Activated CD8-positive, alpha-beta T cell treated with anti-CD3 and anti-CD28 coated beads for 36 hours (primary cell): ENCODE results near the gene OR2V2. TPM values are rescaled to one million over a fixed set of nuclear protein-coding genes. Genes with fewer than 3 reads are reported as not detected.

Experiments
- ATAC-seq: fragments of 200-7000 bp; cut with Tn5 transposase; one replicate; pipeline ENCODE4 v1.10.0; 2021; ENCODE audit warnings: mild to moderate bottlenecking, moderate library complexity
- CTCF ChIA-PET: fragments of 350-600 bp; sonication (Branson Sonifier 250); formaldehyde crosslinking; loops from one replicate; lab custom pipeline; 2021; ENCODE audit warnings: antibody characterized with exemption; lab: Charles Lee
- POLR2A ChIA-PET: fragments of 350-600 bp; sonication (Branson Sonifier 250); formaldehyde crosslinking; loops from one replicate; lab custom pipeline; 2021; ENCODE audit warnings: antibody characterized with exemption; lab: Charles Lee
- DNase-seq: peaks from one replicate; pipeline ENCODE4 v3.0.0-alpha.2; 2020
- H3K27ac Mint-ChIP-seq: one replicate; pipeline ENCODE4 v1.8.0; 2021; ENCODE audit warnings: mild to moderate bottlenecking, mixed read lengths
- H3K27me3 Mint-ChIP-seq: one replicate; pipeline ENCODE4 v1.8.0; 2021; ENCODE audit warnings: mixed read lengths
- H3K36me3 Mint-ChIP-seq: one replicate; pipeline ENCODE4 v1.8.0; 2021; ENCODE audit warnings: low read depth, mixed read lengths
- H3K4me1 Mint-ChIP-seq: one replicate; pipeline ENCODE4 v1.8.0; 2021; ENCODE audit warnings: low read depth, mixed read lengths
- H3K4me3 Mint-ChIP-seq: one replicate; pipeline ENCODE4 v1.8.0; 2021; ENCODE audit warnings: mild to moderate bottlenecking, moderate library complexity, mixed read lengths
- H3K9me3 Mint-ChIP-seq: one replicate; pipeline ENCODE4 v1.8.0; 2021; ENCODE audit warnings: mixed read lengths
- CTCF ChIP-seq: fragments of 200-600 bp; IDR thresholded peaks from one replicate; pipeline ENCODE4 v1.8.0; 2022; ENCODE audit warnings: antibody characterized with exemption, mild to moderate bottlenecking
- intact Hi-C: fragments of 100-400 bp; cut with micrococcal nuclease; formaldehyde crosslinking; loops from one replicate; pipeline ENCODE4 v1.10.0; 2022
- total RNA-seq, 2 experiments: library from RNA; stranded (reverse); gene quantifications; one replicate each; pipeline ENCODE4 v1.2.3, GENCODE V29; 2021

Gene OR2V2
- total RNA-seq, 2 experiments from 2014 or later: not detected

DNA sequence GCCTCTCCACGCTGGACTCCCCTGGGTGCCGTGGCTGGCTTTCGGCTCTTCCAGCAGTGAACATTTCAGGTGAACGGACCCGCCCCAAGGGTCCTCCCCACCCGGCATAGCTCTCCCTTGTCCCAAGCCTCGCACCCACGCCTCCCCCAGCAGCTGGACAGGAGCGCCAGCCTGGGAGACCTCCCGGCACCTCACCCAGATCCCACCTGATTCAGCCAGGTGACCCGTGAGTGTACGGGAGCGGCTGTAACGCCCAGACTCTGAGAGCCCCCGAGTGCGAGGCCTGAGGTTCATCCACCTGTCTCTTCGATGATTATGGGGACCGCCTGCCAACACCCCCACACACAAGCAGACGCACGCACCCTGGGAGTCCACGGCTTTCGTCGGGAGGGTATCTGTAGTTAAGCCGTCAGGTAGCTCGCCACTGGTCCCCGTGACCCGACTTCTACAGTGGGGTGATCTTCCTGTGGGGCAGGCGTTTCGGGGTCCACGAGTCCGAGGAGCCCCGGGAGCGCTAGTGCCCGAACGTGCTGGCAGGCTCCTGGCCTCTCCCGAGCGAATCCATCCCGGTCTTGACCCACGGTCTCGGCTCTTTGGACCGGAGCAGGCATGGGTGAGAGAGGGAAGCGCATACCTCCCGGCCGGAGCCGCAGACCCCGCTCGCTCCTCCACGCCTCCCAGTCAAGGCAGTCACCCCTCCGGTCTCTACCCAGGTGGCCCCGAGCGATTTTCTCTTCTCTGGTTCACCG is 42.8 kb downstream of the OR2V2 start:
- H3K27me3 Mint-ChIP-seq: peaks cover 2% of the 10 kb centered on the region
- H3K27ac Mint-ChIP-seq: peak overlapping the region; percentile 97
- ATAC-seq: peak; percentile 4
- intact Hi-C loops: loop anchor here (2.0 kb wide), 1 partner anchor 33 kb away; the partner anchor contains the start of gene TRIM41
- H3K4me3 Mint-ChIP-seq: peak overlapping the region; percentile 91
- H3K4me1 Mint-ChIP-seq: peaks cover 31% of the 10 kb centered on the region
- H3K36me3 Mint-ChIP-seq: peaks cover 9% of the 10 kb centered on the region
- no peaks in the 10 kb centered on the region for H3K9me3 Mint-ChIP-seq
- ChIA-PET POLR2A (interaction anchor here (0.6 to 9.3 kb wide), 21 partner anchors 8 to 70 kb away, joined by 3 to 159 read pairs (median 4); partner anchors contain the start of genes RACK1, TRIM41, TRIM52 and TRIM7), CTCF (interaction anchor here (1.0 to 7.8 kb wide), 4 partner anchors 15 to 60 kb away, joined by 3 to 80 read pairs (median 3); partner anchors contain the start of genes TRIM41 and TRIM7)
- no peak for TF ChIP-seq CTCF
- DNase-seq: peak; percentile 68

DNA sequence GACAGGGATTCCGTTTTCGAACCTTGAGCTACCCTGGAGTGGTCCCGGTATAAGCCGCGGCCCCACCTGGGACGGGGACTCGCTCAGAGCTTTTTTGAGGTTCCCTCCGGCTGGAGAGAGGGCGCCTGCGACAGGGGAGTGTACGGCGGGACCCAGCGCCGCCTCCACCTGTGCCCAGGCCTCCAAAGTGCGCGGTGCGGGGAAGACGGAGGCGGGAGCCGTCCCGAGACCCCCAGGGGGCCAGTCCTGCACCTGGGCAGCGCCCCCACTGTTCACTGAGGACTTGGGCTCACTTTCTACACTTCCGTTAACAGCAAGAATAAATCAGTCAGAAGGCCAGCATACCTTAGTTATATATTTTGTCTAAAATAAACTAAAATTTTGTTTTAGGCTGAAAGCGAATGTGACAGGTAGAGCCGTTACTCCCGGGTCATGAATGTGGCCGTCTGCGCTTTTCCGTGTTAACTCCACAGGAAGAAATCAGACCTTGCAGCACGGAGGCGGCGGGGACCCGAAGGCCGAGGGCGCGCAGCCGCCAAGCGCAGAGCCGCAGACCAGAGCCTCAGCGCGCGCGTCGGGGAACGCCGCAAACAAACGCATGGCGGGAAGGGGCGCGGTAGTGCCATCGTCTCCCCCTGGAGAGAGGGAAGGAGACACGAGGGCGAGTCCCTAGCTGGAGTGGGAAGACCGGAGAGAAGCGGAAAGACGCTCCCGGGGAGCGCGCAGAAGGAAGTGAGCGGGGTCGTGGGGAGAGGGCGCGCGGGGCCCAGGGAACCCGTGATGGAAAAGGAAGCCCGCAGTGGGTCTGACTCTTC is 43.5 kb downstream of the OR2V2 start:
- ChIA-PET POLR2A (interaction anchor here (0.6 to 9.3 kb wide), 21 partner anchors 8 to 74 kb away, joined by 3 to 159 read pairs (median 4); partner anchors contain the start of genes RACK1, TRIM41, TRIM52 and TRIM7), CTCF (interaction anchor here (1.0 to 7.8 kb wide), 6 partner anchors 10 to 59 kb away, joined by 3 to 80 read pairs (median 4); partner anchors contain the start of genes TRIM41 and TRIM7)
- ATAC-seq: peak; percentile 3
- peaks cover 9% of the 10 kb centered on the region for H3K36me3 Mint-ChIP-seq
- H3K4me3 Mint-ChIP-seq: peak overlapping the region; percentile 91
- peaks cover 27% of the 10 kb centered on the region for H3K4me1 Mint-ChIP-seq
- H3K9me3 Mint-ChIP-seq: no peaks in the 10 kb centered on the region
- peak; percentile 62 for DNase-seq
- peak overlapping the region; percentile 97 for H3K27ac Mint-ChIP-seq
- intact Hi-C loops: loop anchor here (1.0 kb wide), 1 partner anchor 16 kb away; no protein-coding TSS in a partner anchor
- peak; percentile 51 for TF ChIP-seq CTCF
- peaks cover 2% of the 10 kb centered on the region for H3K27me3 Mint-ChIP-seq

- H3K4me3 Mint-ChIP-seq: peak overlapping the region; percentile 91
- no peak for TF ChIP-seq CTCF
- H3K9me3 Mint-ChIP-seq: no peaks in the 10 kb centered on the region
- peaks cover 9% of the 10 kb centered on the region for H3K36me3 Mint-ChIP-seq
- H3K4me1 Mint-ChIP-seq: peaks cover 27% of the 10 kb centered on the region
- ChIA-PET CTCF (interaction anchor here (1.3 to 7.8 kb wide), 5 partner anchors 11 to 33 kb away, joined by 3 to 80 read pairs (median 5); partner anchors contain the start of genes TRIM41 and TRIM7), POLR2A (interaction anchor here (0.7 to 9.3 kb wide), 12 partner anchors 8 to 73 kb away, joined by 3 to 159 read pairs (median 6); partner anchors contain the start of genes RACK1, TRIM41, TRIM52 and TRIM7)
- ATAC-seq (peak; percentile 74), DNase-seq (peak; percentile 94)
- H3K27ac Mint-ChIP-seq: peak overlapping the region; percentile 97
- H3K27me3 Mint-ChIP-seq: peaks cover 2% of the 10 kb centered on the region
- intact Hi-C loops: loop anchor here (1.0 kb wide), 1 partner anchor 16 kb away; no protein-coding TSS in a partner anchor
Observed at GRCh38 chr5:181191526-181192336, 44.3 kb downstream of the OR2V2 start.

- ChIA-PET CTCF (interaction anchor here (1.0 to 7.8 kb wide), 7 partner anchors 11 to 68 kb away, joined by 3 to 80 read pairs (median 4); partner anchors contain the start of genes TRIM41, TRIM52 and TRIM7), POLR2A (interaction anchor here (0.7 to 9.3 kb wide), 8 partner anchors 12 to 362 kb away, joined by 3 to 159 read pairs (median 6); partner anchors contain the start of genes RACK1, TRIM41 and TRIM7)
- H3K36me3 Mint-ChIP-seq: peaks cover 9% of the 10 kb centered on the region
- H3K4me3 Mint-ChIP-seq: peak overlapping the region; percentile 91
- H3K27ac Mint-ChIP-seq: peak overlapping the region; percentile 97
- peaks cover 25% of the 10 kb centered on the region for H3K4me1 Mint-ChIP-seq
- intact Hi-C loops: no loop called here
- ATAC-seq (no peak), DNase-seq (no peak)
- no peak for TF ChIP-seq CTCF
- H3K9me3 Mint-ChIP-seq: no peaks in the 10 kb centered on the region
- H3K27me3 Mint-ChIP-seq: peaks cover 2% of the 10 kb centered on the region
Observed at GRCh38 chr5:181192337-181193046, 45.1 kb downstream of the OR2V2 start.
